ENCODE data around the gene SORL1. TPM values are rescaled to one million over a fixed set of nuclear protein-coding genes. Genes with fewer than 3 reads are reported as not detected.

The SORL1 gene
- total RNA-seq, 1 experiment from 2014 or later: 6.1 TPM

- no peaks in the 10 kb centered on the region for H3K36me3 Mint-ChIP-seq (ENCODE audit: insufficient read depth, unreplicated experiment)
- CTCF ChIA-PET: no interaction called here
- BruUV-seq (replicated peaks): no TSS peak
- no peak for DNase-seq
- no peak for TF ChIP-seq CTCF (IDR thresholded peaks at IDR 0.05; ENCODE audit: unreplicated experiment)
- H3K4me3 Mint-ChIP-seq (ENCODE audit: low read depth, unreplicated experiment): no peak overlapping the region
- intact Hi-C loops (cut with micrococcal nuclease; ENCODE audit: unreplicated experiment): no loop called here
- H3K4me1 Mint-ChIP-seq (ENCODE audit: low read depth, unreplicated experiment): no peaks in the 10 kb centered on the region
- no peaks in the 10 kb centered on the region for H3K27me3 Mint-ChIP-seq (ENCODE audit: unreplicated experiment)
- no peaks in the 10 kb centered on the region for H3K9me3 Mint-ChIP-seq (ENCODE audit: low read depth, unreplicated experiment)
- no peak overlapping the region for H3K27ac Mint-ChIP-seq (ENCODE audit: unreplicated experiment)
Measured at GRCh38 chr11:121618516-121618915, 166.4 kb downstream of the SORL1 start.

- no TSS peak for BruUV-seq (replicated peaks)
- Mint-ChIP-seq H3K4me1 (ENCODE audit: low read depth, unreplicated experiment) (no peaks in the 10 kb centered on the region), H3K9me3 (ENCODE audit: low read depth, unreplicated experiment) (no peaks in the 10 kb centered on the region), H3K36me3 (ENCODE audit: insufficient read depth, unreplicated experiment) (no peaks in the 10 kb centered on the region), H3K4me3 (ENCODE audit: low read depth, unreplicated experiment) (no peak overlapping the region), H3K27me3 (ENCODE audit: unreplicated experiment) (no peaks in the 10 kb centered on the region), H3K27ac (ENCODE audit: unreplicated experiment) (no peak overlapping the region)
- CTCF ChIA-PET: interaction anchor here (0.7 kb wide), 1 partner anchor 1831 kb away, joined by 3 read pairs; no protein-coding TSS in a partner anchor
- DNase-seq: no peak
- no peak for TF ChIP-seq CTCF (IDR thresholded peaks at IDR 0.05; ENCODE audit: unreplicated experiment)
- intact Hi-C loops (cut with micrococcal nuclease; ENCODE audit: unreplicated experiment): no loop called here
Measured at GRCh38 chr11:121625777-121626506, 173.8 kb downstream of the SORL1 start.

- Mint-ChIP-seq H3K27ac (ENCODE audit: unreplicated experiment) (no peak overlapping the region), H3K9me3 (ENCODE audit: low read depth, unreplicated experiment) (no peaks in the 10 kb centered on the region), H3K4me3 (ENCODE audit: low read depth, unreplicated experiment) (no peak overlapping the region), H3K36me3 (ENCODE audit: insufficient read depth, unreplicated experiment) (no peaks in the 10 kb centered on the region), H3K4me1 (ENCODE audit: low read depth, unreplicated experiment) (no peaks in the 10 kb centered on the region), H3K27me3 (ENCODE audit: unreplicated experiment) (no peaks in the 10 kb centered on the region)
- no peak for DNase-seq
- BruUV-seq (replicated peaks): no TSS peak
- TF ChIP-seq CTCF (IDR thresholded peaks at IDR 0.05; ENCODE audit: unreplicated experiment): no peak
- CTCF ChIA-PET: interaction anchor here (0.7 kb wide), 1 partner anchor 1831 kb away, joined by 3 read pairs; no protein-coding TSS in a partner anchor
- intact Hi-C loops (cut with micrococcal nuclease; ENCODE audit: unreplicated experiment): no loop called here
Measured at GRCh38 chr11:121626507-121626875, 174.4 kb downstream of the SORL1 start.

- H3K4me1 Mint-ChIP-seq (ENCODE audit: low read depth, unreplicated experiment): no peaks in the 10 kb centered on the region
- no peak for DNase-seq
- no peak overlapping the region for H3K27ac Mint-ChIP-seq (ENCODE audit: unreplicated experiment)
- TF ChIP-seq CTCF (IDR thresholded peaks at IDR 0.05; ENCODE audit: unreplicated experiment): no peak
- intact Hi-C loops (cut with micrococcal nuclease; ENCODE audit: unreplicated experiment): no loop called here
- no peaks in the 10 kb centered on the region for H3K36me3 Mint-ChIP-seq (ENCODE audit: insufficient read depth, unreplicated experiment)
- CTCF ChIA-PET: interaction anchor here (0.7 kb wide), 1 partner anchor 1830 kb away, joined by 3 read pairs; no protein-coding TSS in a partner anchor
- H3K9me3 Mint-ChIP-seq (ENCODE audit: low read depth, unreplicated experiment): no peaks in the 10 kb centered on the region
- no TSS peak for BruUV-seq (replicated peaks)
- no peaks in the 10 kb centered on the region for H3K27me3 Mint-ChIP-seq (ENCODE audit: unreplicated experiment)
- no peak overlapping the region for H3K4me3 Mint-ChIP-seq (ENCODE audit: low read depth, unreplicated experiment)
Measured at GRCh38 chr11:121626980-121627379, 174.9 kb downstream of the SORL1 start.

All from Calu3 (cell line).